GM20000 (cell line): Measurements from ENCODE around the gene BMAL2.

ENCODE experiments used
- DNase-seq: peaks from one replicate; pipeline ENCODE4 v3.0.0; 2012; ENCODE audit warnings: low spot score
- CTCF ChIP-seq: IDR thresholded peaks from 2 replicates; pipeline ENCODE4 v1.5.1; 2012; ENCODE audit warnings: mild to moderate bottlenecking, control low read depth; ENCODE audit errors: extremely low read depth, missing control alignments

BMAL2 gene

GRCh38 chr12:27342536-27342935 lies 9.9 kb downstream of the BMAL2 start:
- TF ChIP-seq CTCF = no peak
- DNase-seq = no peak

- no peak for TF ChIP-seq CTCF
- DNase-seq = no peak
Measured at GRCh38 chr12:27343255-27344000, 10.8 kb downstream of the BMAL2 start.

- TF ChIP-seq CTCF = no peak
- no peak for DNase-seq
Measured at GRCh38 chr12:27344246-27344645, 11.6 kb downstream of the BMAL2 start.

DNA sequence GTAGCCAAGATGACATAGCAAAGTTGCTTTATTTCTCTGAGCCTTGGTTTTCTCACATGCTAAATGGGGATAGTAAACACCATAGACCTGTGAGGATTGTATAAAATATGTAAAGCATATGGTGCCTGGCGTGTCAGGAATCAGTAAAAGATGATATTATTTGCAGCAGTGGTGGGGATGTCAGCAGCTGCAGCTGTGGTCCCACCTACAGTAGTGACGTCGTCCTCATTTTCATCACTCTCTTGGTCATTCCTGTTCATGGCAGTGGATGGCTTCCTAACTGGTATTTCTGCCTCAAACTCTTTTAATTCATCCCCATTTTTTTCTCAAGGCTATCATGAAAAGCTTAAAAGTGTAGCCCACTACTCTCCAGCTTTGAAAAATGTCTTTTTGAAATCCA lies 12.1 kb downstream of the BMAL2 start:
- DNase-seq = no peak
- no peak for TF ChIP-seq CTCF

DNA sequence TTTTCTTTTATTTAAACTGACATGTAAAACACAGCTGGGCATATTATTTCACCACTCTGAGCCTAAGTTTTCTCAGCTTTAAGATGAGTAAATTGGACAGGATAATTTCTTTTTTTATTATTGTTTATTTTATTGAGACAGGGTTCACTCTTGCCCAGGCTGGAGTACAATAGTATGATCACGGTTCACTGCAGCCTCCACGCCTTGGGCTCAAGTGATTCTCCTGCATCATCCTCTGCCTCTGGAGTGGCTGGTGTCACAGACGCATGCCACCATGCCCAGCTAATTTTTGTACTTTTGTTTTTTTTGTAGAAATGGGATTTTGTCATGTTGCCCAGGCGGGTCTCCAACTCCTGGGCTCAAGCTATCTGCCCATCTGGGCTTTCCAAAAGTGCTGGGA lies 12.7 kb downstream of the BMAL2 start:
- no peak for DNase-seq
- TF ChIP-seq CTCF = no peak

DNA sequence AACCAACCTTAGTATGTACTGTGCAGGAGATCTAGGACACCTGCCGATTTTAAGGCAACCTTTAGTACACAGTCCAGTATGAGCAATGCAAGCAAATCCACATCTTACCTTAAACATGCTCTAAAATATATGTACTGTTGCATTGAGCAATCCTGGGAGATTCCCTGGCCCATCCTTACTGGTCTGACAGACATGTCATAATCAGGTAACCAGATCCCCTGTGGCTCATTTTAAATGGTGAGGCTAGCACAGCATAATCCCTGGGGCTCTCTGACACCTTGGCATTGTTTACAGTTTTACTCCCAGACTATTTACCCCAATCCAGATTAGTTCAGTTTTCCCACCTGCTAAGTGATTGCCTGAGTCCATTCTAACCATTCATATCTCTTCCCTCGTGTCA lies 15.1 kb downstream of the BMAL2 start:
- DNase-seq = no peak
- TF ChIP-seq CTCF = no peak

- no peak for DNase-seq
- no peak for TF ChIP-seq CTCF
Measured at GRCh38 chr12:27351476-27351875, 18.8 kb downstream of the BMAL2 start.
